Raji (cell line): ENCODE measurements around the gene THSD7A.

Source experiments
- POLR2A ChIP-seq: IDR thresholded peaks from 2 replicates; pipeline ENCODE4 v1.6.1; 2011; ENCODE audit warnings: low read depth, low read length, control low read depth; ENCODE audit not compliant: insufficient read depth

Gene THSD7A

DNA sequence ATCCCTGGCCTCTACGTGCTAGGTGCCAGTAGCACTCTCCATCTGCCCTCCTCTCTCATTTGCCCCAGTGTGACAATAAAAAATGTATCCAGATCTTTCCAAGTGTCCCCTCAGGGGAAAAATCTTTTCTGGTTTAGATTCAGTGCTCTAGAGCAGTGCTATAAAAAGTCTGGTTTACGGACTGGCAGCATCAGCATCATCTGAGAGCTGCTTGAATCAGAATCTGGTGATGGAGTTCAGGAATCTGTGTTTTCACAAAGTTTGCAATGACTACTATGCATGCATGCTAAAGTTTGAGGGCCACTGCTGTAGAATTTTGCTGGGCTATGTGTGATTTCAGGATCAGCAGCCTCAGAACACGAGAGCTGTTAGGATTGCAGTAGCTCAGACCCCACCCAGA lies 501.8 kb downstream of the THSD7A start:
- TF ChIP-seq POLR2A = no peak

- TF ChIP-seq POLR2A = no peak
Observed at GRCh38 chr7:11329626-11330025, 502.4 kb downstream of the THSD7A start.

- TF ChIP-seq POLR2A = no peak
Observed at GRCh38 chr7:11328309-11328708, 503.7 kb downstream of the THSD7A start.

DNA sequence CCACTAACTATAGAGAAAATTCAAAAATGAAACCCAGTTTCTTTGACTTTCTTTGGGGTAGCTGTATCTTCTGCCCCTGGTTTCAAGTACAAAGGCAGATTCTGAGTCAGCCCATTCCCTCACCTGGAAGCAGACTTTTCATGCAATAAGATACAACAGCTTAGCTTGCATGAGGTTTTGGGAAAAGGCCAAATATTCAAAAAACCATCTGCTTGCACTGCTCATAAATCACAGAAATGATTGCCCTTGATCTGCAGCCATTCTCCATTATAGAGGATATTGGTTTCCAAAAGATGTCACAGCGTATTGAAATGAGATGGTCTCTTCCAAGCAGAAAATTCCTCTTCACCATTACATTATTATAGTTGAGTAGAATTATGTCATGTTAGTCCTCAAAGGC lies 504.4 kb downstream of the THSD7A start:
- no peak for TF ChIP-seq POLR2A
